Measurements from ENCODE around the gene ZNF512. TPM values are rescaled to one million over a fixed set of nuclear protein-coding genes. Genes with fewer than 3 reads are reported as not detected.

ZNF512 gene, protein sequence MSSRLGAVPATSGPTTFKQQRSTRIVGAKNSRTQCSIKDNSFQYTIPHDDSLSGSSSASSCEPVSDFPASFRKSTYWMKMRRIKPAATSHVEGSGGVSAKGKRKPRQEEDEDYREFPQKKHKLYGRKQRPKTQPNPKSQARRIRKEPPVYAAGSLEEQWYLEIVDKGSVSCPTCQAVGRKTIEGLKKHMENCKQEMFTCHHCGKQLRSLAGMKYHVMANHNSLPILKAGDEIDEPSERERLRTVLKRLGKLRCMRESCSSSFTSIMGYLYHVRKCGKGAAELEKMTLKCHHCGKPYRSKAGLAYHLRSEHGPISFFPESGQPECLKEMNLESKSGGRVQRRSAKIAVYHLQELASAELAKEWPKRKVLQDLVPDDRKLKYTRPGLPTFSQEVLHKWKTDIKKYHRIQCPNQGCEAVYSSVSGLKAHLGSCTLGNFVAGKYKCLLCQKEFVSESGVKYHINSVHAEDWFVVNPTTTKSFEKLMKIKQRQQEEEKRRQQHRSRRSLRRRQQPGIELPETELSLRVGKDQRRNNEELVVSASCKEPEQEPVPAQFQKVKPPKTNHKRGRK
- 56.7 TPM for total RNA-seq

DNA sequence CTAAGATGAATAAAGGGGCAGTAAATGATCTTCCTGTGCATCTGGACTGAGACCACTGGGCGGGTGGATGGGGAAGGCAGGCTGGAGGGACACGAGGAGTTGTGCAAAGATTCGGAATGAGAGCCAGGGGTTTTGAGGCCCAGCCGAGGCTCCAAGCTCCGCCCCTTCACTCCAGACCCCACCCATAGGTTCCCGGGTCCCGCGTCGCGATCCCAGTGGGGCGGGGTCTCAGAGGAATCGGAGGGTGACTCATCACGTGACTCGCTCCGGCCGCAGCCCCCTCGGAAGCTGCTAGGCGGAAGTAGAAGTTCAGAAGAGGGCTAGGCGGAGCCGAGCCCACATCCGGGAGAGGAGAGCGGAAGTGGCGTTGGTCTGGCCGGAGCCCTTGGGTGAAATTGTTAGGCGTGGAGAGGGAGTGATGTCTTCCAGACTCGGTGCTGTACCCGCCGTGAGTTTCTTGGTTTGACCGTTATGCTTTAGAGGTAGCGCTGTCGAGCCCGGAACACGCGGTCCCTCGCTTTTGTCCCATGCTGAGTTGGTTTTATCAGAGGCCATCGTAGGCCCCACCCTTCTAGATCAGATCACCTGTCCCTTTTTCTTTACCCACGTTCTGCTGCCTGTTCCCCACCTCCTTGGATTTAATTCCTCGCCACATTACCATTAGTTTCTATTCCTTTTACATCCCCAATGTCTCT lies at the start of gene ZNF512:
ZNF512 (plus strand) TSS at position 348 of the 695 bp plus-strand sequence; CDS start at position 419, 71 bp downstream.

DNA sequence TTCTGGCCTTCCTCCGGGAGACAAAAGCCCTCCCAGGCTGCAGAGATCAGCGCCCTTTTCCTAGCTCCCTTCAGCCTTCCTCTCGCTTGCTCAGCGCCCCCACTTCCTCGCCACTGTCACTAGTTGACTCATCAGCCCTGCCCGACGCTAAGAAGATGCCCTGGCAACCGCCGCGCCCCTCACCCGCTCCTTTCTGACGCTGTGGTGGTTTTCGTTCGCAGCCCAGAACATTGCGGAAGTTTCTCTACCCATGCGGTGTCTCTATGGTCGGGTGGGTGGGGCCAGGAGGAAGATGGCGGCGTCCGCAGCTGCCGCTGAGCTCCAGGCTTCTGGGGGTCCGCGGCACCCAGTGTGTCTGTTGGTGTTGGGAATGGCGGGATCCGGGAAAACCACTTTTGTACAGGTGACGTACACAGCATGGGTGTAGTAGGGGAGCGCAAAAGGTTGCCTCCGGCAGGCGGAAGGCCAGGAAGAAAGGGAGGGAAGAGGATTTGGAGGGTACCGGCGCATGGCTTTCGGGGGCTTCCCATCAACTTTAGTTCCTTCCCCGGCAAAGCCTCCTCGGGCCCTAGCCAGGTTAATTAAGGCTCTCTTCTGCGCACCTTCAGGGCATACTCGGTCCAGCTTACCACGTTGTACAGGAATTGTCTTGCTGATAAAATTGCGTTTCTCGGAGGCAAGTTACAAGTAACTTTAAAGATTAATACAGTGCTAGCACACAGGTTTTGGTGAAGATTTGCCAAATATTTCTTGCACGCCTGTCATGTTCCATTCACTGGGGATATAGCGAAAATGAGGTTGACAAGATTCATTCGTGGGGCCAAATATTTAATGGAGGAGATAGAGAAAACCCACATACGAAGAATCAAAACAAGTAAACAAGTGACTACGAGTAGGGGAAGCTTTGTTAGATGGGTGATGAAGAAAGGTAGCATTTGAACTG lies 46.2 kb downstream of the ZNF512 start, which contains the start of the genes CCDC121 and GPN1:
CCDC121 (minus strand) TSS at position 246 of the 943 bp plus-strand sequence. CDS start 1,213 bp downstream, outside the sequence.
GPN1 (plus strand) TSS at position 284 of the 943 bp plus-strand sequence; CDS start at position 293, 9 bp downstream.

DNA sequence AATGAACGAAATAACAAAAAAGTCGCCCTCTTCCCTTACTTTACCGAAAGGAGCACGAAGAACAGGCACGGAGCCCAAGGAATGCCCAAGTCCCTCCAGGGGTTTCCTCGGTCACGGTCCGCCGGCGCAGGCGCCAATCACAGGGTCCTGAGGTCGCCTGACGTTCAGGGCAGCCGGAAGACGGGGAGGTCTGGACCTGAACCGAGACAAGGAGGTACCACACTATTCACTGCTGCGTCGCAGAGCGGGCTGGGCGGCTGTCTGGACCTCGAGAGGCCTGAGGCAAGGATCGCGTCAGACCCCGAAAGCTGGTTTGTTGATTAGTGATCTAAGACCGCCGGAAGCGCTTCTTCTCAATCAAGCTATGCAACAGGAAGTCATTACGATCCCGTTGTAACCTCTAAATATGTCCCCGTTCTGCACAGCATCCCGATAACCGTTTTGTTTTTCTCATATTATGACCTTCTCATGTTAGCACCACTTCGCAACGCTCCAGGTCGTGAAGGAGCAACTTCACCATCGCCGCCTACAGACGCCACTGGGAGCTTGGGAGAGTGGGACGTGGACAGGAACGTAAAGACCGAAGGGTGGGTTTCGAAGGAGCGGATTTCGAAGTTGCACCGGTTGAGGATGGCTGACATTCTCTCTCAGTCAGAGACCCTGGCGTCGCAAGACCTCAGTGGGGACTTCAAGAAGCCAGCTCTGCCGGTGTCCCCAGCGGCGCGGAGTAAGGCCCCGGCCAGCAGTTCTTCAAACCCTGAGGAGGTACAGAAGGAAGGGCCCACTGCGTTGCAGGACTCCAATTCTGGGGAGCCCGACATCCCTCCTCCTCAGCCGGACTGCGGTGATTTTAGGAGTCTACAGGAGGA lies 80.7 kb downstream of the ZNF512 start, which contains the start of the genes SLC4A1AP and SUPT7L:
SLC4A1AP (plus strand) TSS at position 605 of the 869 bp plus-strand sequence; CDS start at position 631, 26 bp downstream.
SUPT7L (minus strand) TSS at position 330 of the 869 bp plus-strand sequence. CDS start 1,422 bp downstream, outside the sequence.

Small RNAs within 50 kb of the gene (small RNA-seq; reads per million reads assigned to genes)
- not detected for gene RF00340

Other genes with a start within 250 kb of the ZNF512 start
- 32.3 TPM for gene GTF3C2, start 226.3 kb upstream of the ZNF512 start, total RNA-seq
- 23.8 TPM for gene EIF2B4, start 212.7 kb upstream of the ZNF512 start, total RNA-seq
- gene SNX17, start 212.4 kb upstream of the ZNF512 start, total RNA-seq, result 66.0 TPM
- 14.1 TPM for gene ZNF513, start 202.3 kb upstream of the ZNF512 start, total RNA-seq
- 67.1 TPM for gene PPM1G, start 173.5 kb upstream of the ZNF512 start, total RNA-seq
- gene NRBP1, start 154.4 kb upstream of the ZNF512 start, total RNA-seq, result 78.2 TPM
- 0.46 TPM for gene KRTCAP3, start 140.7 kb upstream of the ZNF512 start, total RNA-seq
- 42.0 TPM for gene IFT172, start 93.3 kb upstream of the ZNF512 start, total RNA-seq
- 52.8 TPM for gene FNDC4, start 87.8 kb upstream of the ZNF512 start, total RNA-seq
- gene GCKR, start 86.2 kb upstream of the ZNF512 start, total RNA-seq, result 0.69 TPM
- 6.7 TPM for gene CCDC121, start 46.0 kb downstream of the ZNF512 start, total RNA-seq
- gene GPN1, start 46.0 kb downstream of the ZNF512 start, total RNA-seq, result 36.0 TPM
- gene SUPT7L, start 80.6 kb downstream of the ZNF512 start, total RNA-seq, result 34.6 TPM
- 29.5 TPM for gene SLC4A1AP, start 80.8 kb downstream of the ZNF512 start, total RNA-seq
- 102 TPM for gene MRPL33, start 188.7 kb downstream of the ZNF512 start, total RNA-seq

All from diencephalon (tissue), 1 donor.